Measurements from ENCODE around the gene CBX8. TPM values are rescaled to one million over a fixed set of nuclear protein-coding genes. Genes with fewer than 3 reads are reported as not detected.

Gene CBX8
- polyA plus RNA-seq, 3 donors = 0.51 to 2.5 (median 2.5) TPM

GRCh38 chr17:79819534-79820276 lies 22.8 kb upstream of the CBX8 start:
- peaks cover 52 to 87% (median 64%) of the 10 kb centered on the region in 3 donors for H3K27me3 Mint-ChIP-seq (ENCODE audit: low read depth in 3 of 3)

GRCh38 chr17:79819085-79819484 lies 22.2 kb upstream of the CBX8 start:
- intact Hi-C loops (cut with micrococcal nuclease) = no loop called here
- H3K9me3 Mint-ChIP-seq = peaks cover 0 to 15% (median 11%) of the 10 kb centered on the region in 7 donors
- Histone ChIP-seq H3K9me3 (replicated peaks in 1 of 2; ENCODE audit: control insufficient read depth in 1 of 2, insufficient read depth in 1 of 2, low read length in 2 of 2) (peaks cover 0 to 16% of the 10 kb centered on the region in 2 donors), H3K9ac (ENCODE audit: insufficient read depth, low read length, poor library complexity, severe bottlenecking) (no peak overlapping the region), H3K4me2 (replicated peaks; ENCODE audit: extremely low read depth, low read length, poor library complexity, severe bottlenecking) (no peak overlapping the region), H3K79me2 (ENCODE audit: insufficient read depth, low read length) (no peaks in the 10 kb centered on the region), H3K4me3 (replicated peaks in 1 of 3; ENCODE audit: low read depth in 2 of 3, low read length in 3 of 3) (no peak overlapping the region), H3K27me3 (ENCODE audit: control insufficient read depth in 2 of 2, insufficient read depth in 2 of 2, low read length in 2 of 2) (peaks cover 38 to 62% of the 10 kb centered on the region in 2 donors), H4K20me1 (ENCODE audit: insufficient read depth, low read length) (peaks cover 5% of the 10 kb centered on the region), H3K36me3 (replicated peaks in 1 of 2; ENCODE audit: control insufficient read depth in 1 of 2, insufficient read depth in 2 of 2, low read length in 2 of 2) (no peaks in the 10 kb centered on the region), H3K4me1 (ENCODE audit: control insufficient read depth in 1 of 2, insufficient read depth in 2 of 2, low read length in 2 of 2) (peaks cover 8 to 12% of the 10 kb centered on the region in 2 donors), H3K27ac (ENCODE audit: low read depth in 1 of 2, low read length in 2 of 2) (no peak overlapping the region), H2AFZ (ENCODE audit: insufficient read depth, low read depth, low read length, poor library complexity, severe bottlenecking) (no peak overlapping the region)
- DNase-seq = no peak
- H3K27ac Mint-ChIP-seq = no peak overlapping the region
- H3K27me3 Mint-ChIP-seq (ENCODE audit: low read depth in 3 of 3) = peaks cover 56 to 92% (median 66%) of the 10 kb centered on the region in 3 donors
- peaks cover 0 to 12% of the 10 kb centered on the region in 2 donors for H3K36me3 Mint-ChIP-seq
- H3K4me1 Mint-ChIP-seq = peaks cover 11% of the 10 kb centered on the region
- no peak for TF ChIP-seq CTCF (IDR thresholded peaks at IDR 0.05)
- H3K4me3 Mint-ChIP-seq = peak overlapping the region in 1 of 2 donors; percentile 17
- WGBS (ENCODE audit: insufficient coverage) = 100% methylated on average over 2 of the region's 5 CpGs

More at GRCh38 chr17:79819534-79820276, 22.8 kb upstream of the CBX8 start:
- Mint-ChIP-seq H3K4me3 (peak overlapping the region in 1 of 2 donors; percentile 2), H3K36me3 (peaks cover 0 to 7% of the 10 kb centered on the region in 2 donors), H3K4me1 (peaks cover 5% of the 10 kb centered on the region), H3K27ac (no peak overlapping the region), H3K9me3 (peaks cover 0 to 8% (median 5%) of the 10 kb centered on the region in 7 donors)
- H3K79me2 ChIP-seq (ENCODE audit: insufficient read depth, low read length) = no peaks in the 10 kb centered on the region
- no peaks in the 10 kb centered on the region for H4K20me1 ChIP-seq (ENCODE audit: insufficient read depth, low read length)
- DNase-seq = no peak
- no peak overlapping the region for H3K27ac ChIP-seq (ENCODE audit: low read depth in 1 of 2, low read length in 2 of 2)
- H2AFZ ChIP-seq (ENCODE audit: insufficient read depth, low read depth, low read length, poor library complexity, severe bottlenecking) = no peak overlapping the region
- TF ChIP-seq CTCF (IDR thresholded peaks at IDR 0.05) = no peak
- peaks cover 0 to 16% of the 10 kb centered on the region in 2 donors for H3K9me3 ChIP-seq (replicated peaks in 1 of 2; ENCODE audit: control insufficient read depth in 1 of 2, insufficient read depth in 1 of 2, low read length in 2 of 2)
- peaks cover 3 to 7% of the 10 kb centered on the region in 2 donors for H3K4me1 ChIP-seq (ENCODE audit: control insufficient read depth in 1 of 2, insufficient read depth in 2 of 2, low read length in 2 of 2)
- WGBS (ENCODE audit: insufficient coverage) = 98% methylated on average over 10 of the region's 13 CpGs
- H3K4me3 ChIP-seq (replicated peaks in 1 of 3; ENCODE audit: low read depth in 2 of 3, low read length in 3 of 3) = no peak overlapping the region
- intact Hi-C loops (cut with micrococcal nuclease) = no loop called here
- H3K27me3 ChIP-seq (ENCODE audit: control insufficient read depth in 2 of 2, insufficient read depth in 2 of 2, low read length in 2 of 2) = peaks cover 32 to 55% of the 10 kb centered on the region in 2 donors
- H3K9ac ChIP-seq (ENCODE audit: insufficient read depth, low read length, poor library complexity, severe bottlenecking) = no peak overlapping the region
- H3K36me3 ChIP-seq (replicated peaks in 1 of 2; ENCODE audit: control insufficient read depth in 1 of 2, insufficient read depth in 2 of 2, low read length in 2 of 2) = no peaks in the 10 kb centered on the region
- no peak overlapping the region for H3K4me2 ChIP-seq (replicated peaks; ENCODE audit: extremely low read depth, low read length, poor library complexity, severe bottlenecking)
